Effector memory CD4-positive, alpha-beta T cell (primary cell): Measurements from ENCODE around the gene DGKQ.

Source experiments
- DNase-seq, 3 donors: peaks; one replicate each; pipeline ENCODE4 v3.0.0-alpha.2; 2020
- H3K27ac ChIP-seq: 2 replicates; pipeline ENCODE4 v1.7.0; 2013; ENCODE audit warnings: mild to moderate bottlenecking, low read length, moderate library complexity; ENCODE audit not compliant: insufficient read depth, poor library complexity, severe bottlenecking
- H3K27me3 ChIP-seq: replicated peaks from 2 replicates; pipeline ENCODE4 v1.7.0; 2013; ENCODE audit warnings: mild to moderate bottlenecking, low read length; ENCODE audit not compliant: insufficient read depth, control insufficient read depth, poor library complexity, severe bottlenecking
- H3K36me3 ChIP-seq: 2 replicates; pipeline ENCODE4 v1.7.0; 2013; ENCODE audit warnings: mild to moderate bottlenecking, low read length, moderate library complexity; ENCODE audit not compliant: control insufficient read depth, insufficient read depth
- H3K4me1 ChIP-seq: 2 replicates; pipeline ENCODE4 v1.7.0; 2013; ENCODE audit warnings: low read length, mild to moderate bottlenecking; ENCODE audit not compliant: control insufficient read depth, insufficient read depth, poor library complexity, severe bottlenecking
- H3K4me3 ChIP-seq: 2 replicates; pipeline ENCODE4 v1.7.0; 2013; ENCODE audit warnings: low read length, low read depth, mild to moderate bottlenecking; ENCODE audit not compliant: insufficient read depth, poor library complexity, severe bottlenecking
- H3K9me3 ChIP-seq: 2 replicates; pipeline ENCODE4 v1.7.0; 2013; ENCODE audit warnings: mild to moderate bottlenecking, low read length, moderate library complexity; ENCODE audit not compliant: control insufficient read depth

DGKQ gene

DNA sequence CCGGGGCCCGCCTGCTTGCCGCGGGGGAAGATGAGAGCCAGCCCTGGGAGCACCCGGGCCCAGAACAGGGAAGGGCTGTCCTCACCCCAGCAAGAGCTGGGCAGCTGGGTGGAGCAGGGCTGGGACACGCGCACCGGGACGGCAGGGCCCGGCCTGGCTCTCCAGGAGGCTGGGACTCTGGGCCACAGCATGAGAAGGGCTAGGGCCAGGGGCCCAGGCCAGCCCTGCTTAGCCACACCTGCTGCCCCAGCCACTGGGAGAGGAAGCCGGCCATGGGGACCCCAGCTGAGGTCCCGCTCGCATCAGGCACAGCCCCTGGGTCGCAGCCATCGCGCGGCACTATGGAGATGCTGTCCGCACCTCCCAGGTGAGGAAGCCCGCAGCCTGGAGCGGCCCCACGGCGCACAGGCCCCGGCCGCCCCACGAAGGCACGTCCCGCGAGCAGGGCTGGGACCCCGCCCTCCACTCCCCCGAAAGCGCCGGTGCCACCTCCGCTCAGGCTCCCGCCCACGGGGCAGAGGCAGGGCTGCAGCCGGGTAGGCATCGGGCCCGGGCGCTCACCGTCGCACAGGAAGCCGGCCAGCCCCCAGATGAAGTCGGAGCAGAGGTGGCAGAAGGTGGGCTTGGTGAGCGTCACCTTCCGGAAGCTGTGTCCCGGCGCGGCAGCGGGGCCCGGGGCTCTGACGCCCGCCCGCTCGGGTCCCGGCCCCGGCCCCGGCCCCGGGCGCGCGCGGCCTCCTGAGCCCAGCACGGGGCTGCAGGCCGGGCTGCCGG lies 531 bp downstream of the DGKQ start:
- Histone ChIP-seq H3K27ac (no peak overlapping the region), H3K9me3 (no peaks in the 10 kb centered on the region), H3K36me3 (no peaks in the 10 kb centered on the region), H3K4me1 (peaks cover 18% of the 10 kb centered on the region), H3K4me3 (peak overlapping the region; percentile 88), H3K27me3 (no peaks in the 10 kb centered on the region)
- peak; percentile 43 to 49 (median 48) for DNase-seq

- no peak overlapping the region for H3K27ac ChIP-seq
- peak overlapping the region; percentile 88 for H3K4me3 ChIP-seq
- H3K4me1 ChIP-seq = peaks cover 18% of the 10 kb centered on the region
These were observed 1.5 kb downstream of the DGKQ start for GRCh38 chr4:971666-972500.

DNA sequence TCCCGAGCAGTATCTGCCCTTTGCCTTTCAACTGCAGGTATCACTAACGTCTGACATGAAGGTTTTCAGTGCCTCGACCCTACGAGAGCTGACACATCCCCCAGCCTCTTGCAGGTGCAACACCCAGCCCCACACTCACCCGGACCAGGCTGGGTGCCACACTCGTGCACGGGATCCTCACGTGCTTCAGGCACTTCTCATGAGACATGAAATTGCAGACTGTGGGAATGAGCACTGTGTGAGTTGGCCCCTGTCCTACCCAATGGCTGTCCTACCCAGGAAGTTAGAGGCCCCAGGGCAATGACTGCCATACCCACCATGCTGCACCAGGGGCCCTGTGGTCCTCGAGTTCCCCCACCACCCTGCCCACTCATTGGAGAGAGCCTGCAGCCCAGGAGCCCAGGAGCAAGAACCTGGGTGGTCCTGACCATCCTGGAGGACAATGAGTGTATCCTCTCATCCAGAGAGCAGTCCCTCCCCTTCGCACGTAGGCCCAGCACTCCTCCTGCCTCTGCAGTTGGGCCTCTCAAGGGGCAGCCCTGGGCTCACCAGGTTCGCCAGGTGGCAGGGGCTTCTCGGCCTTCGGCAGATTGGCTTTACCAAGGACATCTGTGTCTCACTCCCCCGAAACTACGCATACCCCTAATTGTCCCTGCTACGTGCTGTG lies 2.4 kb downstream of the DGKQ start:
- H3K9me3 ChIP-seq = no peaks in the 10 kb centered on the region
- H3K27me3 ChIP-seq = no peaks in the 10 kb centered on the region
- DNase-seq = no peak
- H3K36me3 ChIP-seq = peaks cover 2% of the 10 kb centered on the region
- no peak overlapping the region for H3K27ac ChIP-seq
- peaks cover 18% of the 10 kb centered on the region for H3K4me1 ChIP-seq
- H3K4me3 ChIP-seq = no peak overlapping the region

More at GRCh38 chr4:971666-972500, 1.5 kb downstream of the DGKQ start:
- Histone ChIP-seq H3K9me3 (no peaks in the 10 kb centered on the region), H3K27me3 (no peaks in the 10 kb centered on the region), H3K36me3 (no peaks in the 10 kb centered on the region)
- no peak for DNase-seq

- H3K4me1 ChIP-seq = peaks cover 18% of the 10 kb centered on the region
- DNase-seq = no peak
These were observed 3.2 kb downstream of the DGKQ start for GRCh38 chr4:970046-970745.

GRCh38 chr4:968621-969394 lies 4.6 kb downstream of the DGKQ start:
- no peaks in the 10 kb centered on the region for H3K9me3 ChIP-seq
- no peak overlapping the region for H3K4me3 ChIP-seq
- H3K4me1 ChIP-seq = peaks cover 17% of the 10 kb centered on the region
- H3K27ac ChIP-seq = no peak overlapping the region
- no peak for DNase-seq
- H3K36me3 ChIP-seq = peaks cover 7% of the 10 kb centered on the region
- H3K27me3 ChIP-seq = no peaks in the 10 kb centered on the region

More at GRCh38 chr4:970046-970745, 3.2 kb downstream of the DGKQ start:
- no peak overlapping the region for H3K4me3 ChIP-seq
- no peaks in the 10 kb centered on the region for H3K9me3 ChIP-seq
- no peak overlapping the region for H3K27ac ChIP-seq
- H3K27me3 ChIP-seq = no peaks in the 10 kb centered on the region
- H3K36me3 ChIP-seq = peaks cover 7% of the 10 kb centered on the region

- no peaks in the 10 kb centered on the region for H3K9me3 ChIP-seq
- H3K4me3 ChIP-seq = no peak overlapping the region
- peaks cover 14% of the 10 kb centered on the region for H3K4me1 ChIP-seq
- H3K27me3 ChIP-seq = no peaks in the 10 kb centered on the region
- no peak overlapping the region for H3K27ac ChIP-seq
- peaks cover 7% of the 10 kb centered on the region for H3K36me3 ChIP-seq
- no peak for DNase-seq
These were observed 5.1 kb downstream of the DGKQ start for GRCh38 chr4:968221-968620.

GRCh38 chr4:967113-968104 lies 6.0 kb downstream of the DGKQ start:
- no peaks in the 10 kb centered on the region for H3K27me3 ChIP-seq
- H3K9me3 ChIP-seq = no peaks in the 10 kb centered on the region
- H3K4me1 ChIP-seq = peaks cover 11% of the 10 kb centered on the region

DNA sequence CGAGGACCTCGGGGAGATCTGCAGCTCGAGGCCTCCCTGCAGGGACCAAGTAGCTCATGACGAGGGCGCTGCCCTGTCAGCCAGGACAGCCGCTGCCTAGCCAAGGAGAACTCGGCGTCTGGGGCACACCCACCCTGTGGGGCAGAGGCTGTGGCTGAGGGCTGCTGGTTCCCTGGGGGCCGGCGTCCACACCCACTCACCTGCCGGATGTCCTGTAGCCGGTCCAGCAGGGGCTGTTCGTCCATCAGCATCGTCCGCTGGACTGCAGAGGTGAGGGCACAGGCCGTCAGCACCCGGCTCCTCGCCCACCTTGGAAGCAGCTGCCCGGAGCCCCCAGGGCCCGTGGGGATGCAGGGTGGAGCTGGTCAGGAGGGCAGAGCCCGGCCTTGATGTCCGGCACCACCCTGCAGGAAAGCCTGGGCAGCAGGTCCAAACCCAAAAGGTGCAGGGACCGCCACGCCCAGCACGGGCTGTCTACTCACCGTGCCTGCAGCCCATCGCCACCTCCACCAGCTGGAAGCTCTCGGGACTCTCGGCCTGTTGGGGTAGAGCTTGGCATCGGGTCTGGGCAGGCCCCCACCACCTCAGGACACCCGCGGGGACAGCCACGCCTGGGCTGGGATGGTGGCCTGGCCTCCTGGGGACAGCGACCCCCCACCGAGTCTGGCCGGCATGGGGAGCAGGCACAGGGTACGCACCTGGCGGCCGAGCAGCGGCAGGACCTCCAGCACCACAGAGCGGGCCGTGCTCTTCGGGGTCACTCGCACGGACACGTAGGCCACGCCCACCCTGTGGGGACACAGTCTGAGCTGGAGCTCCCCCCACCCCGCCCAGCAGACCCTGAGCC lies 6.9 kb downstream of the DGKQ start:
- H3K27me3 ChIP-seq = no peaks in the 10 kb centered on the region
- no peaks in the 10 kb centered on the region for H3K9me3 ChIP-seq
- DNase-seq = no peak
- H3K36me3 ChIP-seq = peaks cover 7% of the 10 kb centered on the region
- peaks cover 4% of the 10 kb centered on the region for H3K4me1 ChIP-seq
- H3K4me3 ChIP-seq = no peak overlapping the region
- no peak overlapping the region for H3K27ac ChIP-seq

More at GRCh38 chr4:967113-968104, 6.0 kb downstream of the DGKQ start:
- Histone ChIP-seq H3K27ac (no peak overlapping the region), H3K4me3 (no peak overlapping the region), H3K36me3 (peaks cover 7% of the 10 kb centered on the region)
- DNase-seq = no peak
